ENCODE data around the gene ORC1.

Gene ORC1

GRCh38 chr1:52341655-52342260, 62.5 kb downstream of the ORC1 start:
- DNase-seq (ENCODE audit: low read depth), result no peak

- DNase-seq (ENCODE audit: low read depth), result no peak
Measured at GRCh38 chr1:52337439-52337838, 66.8 kb downstream of the ORC1 start.

GRCh38 chr1:52334906-52335528, 69.2 kb downstream of the ORC1 start:
- no peak for DNase-seq (ENCODE audit: low read depth)

GRCh38 chr1:52332411-52332810, 71.8 kb downstream of the ORC1 start:
- no peak for DNase-seq (ENCODE audit: low read depth)

GRCh38 chr1:52328615-52329014, 75.6 kb downstream of the ORC1 start:
- no peak for DNase-seq (ENCODE audit: low read depth)

GRCh38 chr1:52325786-52326185, 78.4 kb downstream of the ORC1 start:
- DNase-seq (ENCODE audit: low read depth), result no peak

- DNase-seq (ENCODE audit: low read depth), result no peak
Measured at GRCh38 chr1:52323731-52324130, 80.5 kb downstream of the ORC1 start.

Measured in GM04503 (cell line).